Astrocyte of the spinal cord (primary cell): ENCODE data around the gene SFXN3.

Experiments used
- DNase-seq: peaks from one replicate; pipeline ENCODE4 v3.0.0; 2011; ENCODE audit warnings: low read depth, low spot score
- H3K4me3 ChIP-seq: 2 replicates; pipeline ENCODE4 v1.5.1; 2011; ENCODE audit warnings: low read depth, mild to moderate bottlenecking, low read length, moderate library complexity
- CTCF ChIP-seq: IDR thresholded peaks from 2 replicates; pipeline ENCODE4 v1.5.1; 2012; ENCODE audit warnings: low read depth, mild to moderate bottlenecking, low read length, inconsistent platforms
- in situ Hi-C: cut with HindIII; loops from 2 replicates; pipeline ENCODE4 v1.10.0; 2017; ENCODE audit warnings: low sequenced_read_pairs

The SFXN3 gene

GRCh38 chr10:100986623-100986951 is 44.4 kb upstream of the SFXN3 start:
- H3K4me3 ChIP-seq = peak overlapping the region; percentile 96
- no peak for DNase-seq
- in situ Hi-C loops = no loop called here
- no peak for TF ChIP-seq CTCF

- in situ Hi-C loops = no loop called here
- H3K4me3 ChIP-seq = peak within 1 kb of the TSS; percentile 96
- DNase-seq = peak; percentile 73
- no peak for TF ChIP-seq CTCF
Observed at GRCh38 chr10:100986952-100987684, 43.9 kb upstream of the SFXN3 start, which contains the start of the genes MRPL43 and TWNK. MRPL43 (minus strand) TSS chr10:100987497; CDS start chr10:100987443, 54 bp downstream. TWNK (plus strand) TSS chr10:100987543; CDS start chr10:100988211, 668 bp downstream.

GRCh38 chr10:100987685-100988049 is 43.4 kb upstream of the SFXN3 start:
- in situ Hi-C loops = no loop called here
- peak overlapping the region; percentile 96 for H3K4me3 ChIP-seq
- DNase-seq = no peak
- TF ChIP-seq CTCF = no peak

GRCh38 chr10:100988166-100988565 is 42.9 kb upstream of the SFXN3 start:
- no peak for TF ChIP-seq CTCF
- DNase-seq = no peak
- in situ Hi-C loops = no loop called here

GRCh38 chr10:100989088-100989487 is 41.9 kb upstream of the SFXN3 start:
- no peak for TF ChIP-seq CTCF
- in situ Hi-C loops = no loop called here
- H3K4me3 ChIP-seq = no peak overlapping the region
- DNase-seq = no peak

More at GRCh38 chr10:100988166-100988565, 42.9 kb upstream of the SFXN3 start:
- peak overlapping the region; percentile 96 for H3K4me3 ChIP-seq

- peak; percentile 71 for TF ChIP-seq CTCF
- DNase-seq = peak; percentile 42
- in situ Hi-C loops = no loop called here
- no peak overlapping the region for H3K4me3 ChIP-seq
Observed at GRCh38 chr10:100993986-100994708, 36.9 kb upstream of the SFXN3 start.
